ENCODE results near the gene SLC2A10. TPM values are rescaled to one million over a fixed set of nuclear protein-coding genes. Genes with fewer than 3 reads are reported as not detected.

The SLC2A10 gene
- total RNA-seq, 4 donors from 2014 or later = 10.0 to 20.1 (median 11.5) TPM

GRCh38 chr20:46739431-46740213 is 30.2 kb downstream of the SLC2A10 start:
- no peak overlapping the region for H3K27ac ChIP-seq
- TF ChIP-seq, protein P1, sequence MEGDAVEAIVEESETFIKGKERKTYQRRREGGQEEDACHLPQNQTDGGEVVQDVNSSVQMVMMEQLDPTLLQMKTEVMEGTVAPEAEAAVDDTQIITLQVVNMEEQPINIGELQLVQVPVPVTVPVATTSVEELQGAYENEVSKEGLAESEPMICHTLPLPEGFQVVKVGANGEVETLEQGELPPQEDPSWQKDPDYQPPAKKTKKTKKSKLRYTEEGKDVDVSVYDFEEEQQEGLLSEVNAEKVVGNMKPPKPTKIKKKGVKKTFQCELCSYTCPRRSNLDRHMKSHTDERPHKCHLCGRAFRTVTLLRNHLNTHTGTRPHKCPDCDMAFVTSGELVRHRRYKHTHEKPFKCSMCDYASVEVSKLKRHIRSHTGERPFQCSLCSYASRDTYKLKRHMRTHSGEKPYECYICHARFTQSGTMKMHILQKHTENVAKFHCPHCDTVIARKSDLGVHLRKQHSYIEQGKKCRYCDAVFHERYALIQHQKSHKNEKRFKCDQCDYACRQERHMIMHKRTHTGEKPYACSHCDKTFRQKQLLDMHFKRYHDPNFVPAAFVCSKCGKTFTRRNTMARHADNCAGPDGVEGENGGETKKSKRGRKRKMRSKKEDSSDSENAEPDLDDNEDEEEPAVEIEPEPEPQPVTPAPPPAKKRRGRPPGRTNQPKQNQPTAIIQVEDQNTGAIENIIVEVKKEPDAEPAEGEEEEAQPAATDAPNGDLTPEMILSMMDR (IDR thresholded peaks at IDR 0.05) = no peak
- TF ChIP-seq EP300 (IDR thresholded peaks at IDR 0.05) (no peak), POLR2A (IDR thresholded peaks at IDR 0.05) (no peak), POLR2AphosphoS5 (IDR thresholded peaks at IDR 0.05) (no peak)
- H3K4me3 ChIP-seq = no peak overlapping the region
- WGBS, 2 donors (ENCODE audit: low coverage in 1 of 2) = 73 to 75% methylated on average over 4 of the region's 4 CpGs
- no peak for ATAC-seq
- H3K36me3 ChIP-seq = peaks cover 0 to 5% of the 10 kb centered on the region in 2 donors
- H3K27me3 ChIP-seq = peaks cover 29% of the 10 kb centered on the region
- H3K4me1 ChIP-seq = no peaks in the 10 kb centered on the region
- H3K9me3 ChIP-seq = no peaks in the 10 kb centered on the region

- ATAC-seq = no peak
- WGBS, 2 donors (ENCODE audit: low coverage in 1 of 2) = 93 to 95% methylated on average over 3 of the region's 3 CpGs
Observed at GRCh38 chr20:46740214-46740609, 30.8 kb downstream of the SLC2A10 start.

DNA sequence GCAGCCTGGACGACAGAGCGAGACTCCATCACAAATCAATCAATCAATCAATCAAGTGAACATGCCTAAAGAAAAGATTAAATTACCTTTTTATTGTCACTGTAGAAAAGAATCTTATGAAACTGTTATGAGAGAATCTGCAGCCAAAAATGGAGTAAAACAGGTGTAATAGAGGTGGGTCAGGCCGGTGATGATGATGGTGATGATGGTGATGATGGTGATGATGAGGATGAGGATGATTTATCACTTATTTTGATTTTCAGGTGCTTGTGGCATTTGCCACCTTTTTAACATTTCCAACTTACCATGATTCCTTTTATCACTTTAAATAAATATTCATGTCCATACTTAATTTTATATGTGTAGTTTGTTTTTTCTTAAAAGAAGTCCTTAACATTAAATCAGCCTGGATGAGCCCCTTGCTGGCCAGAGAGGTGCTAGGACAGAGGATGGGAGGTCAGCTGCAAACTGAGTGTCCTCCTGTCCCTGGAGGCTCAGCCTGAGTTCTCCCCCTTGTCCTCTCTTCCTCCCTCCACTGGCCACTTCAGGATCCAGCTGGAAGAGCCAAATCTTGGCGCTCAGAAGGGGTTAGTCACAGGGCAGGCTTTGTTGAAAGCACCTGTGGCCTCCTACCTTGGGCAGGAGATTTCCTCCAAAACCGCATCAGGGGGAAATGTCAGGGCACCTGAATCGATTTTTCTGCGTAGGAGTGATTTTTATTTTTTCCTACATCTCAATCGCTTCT is 32.6 kb downstream of the SLC2A10 start:
- no peak overlapping the region for H3K4me3 ChIP-seq
- peaks cover 49% of the 10 kb centered on the region for H3K27me3 ChIP-seq
- TF ChIP-seq EP300 (IDR thresholded peaks at IDR 0.05) = no peak
- TF ChIP-seq, protein P1 (IDR thresholded peaks at IDR 0.05) = no peak
- no peak for TF ChIP-seq POLR2A (IDR thresholded peaks at IDR 0.05)
- TF ChIP-seq POLR2AphosphoS5 (IDR thresholded peaks at IDR 0.05) = no peak
- WGBS, 2 donors (ENCODE audit: low coverage in 1 of 2) = 73 to 91% methylated on average over 3 to 8 of the region's 8 CpGs
- no peaks in the 10 kb centered on the region for H3K9me3 ChIP-seq
- H3K36me3 ChIP-seq = no peaks in the 10 kb centered on the region
- no peaks in the 10 kb centered on the region for H3K4me1 ChIP-seq
- no peak overlapping the region for H3K27ac ChIP-seq
- ATAC-seq = no peak

More at GRCh38 chr20:46740214-46740609, 30.8 kb downstream of the SLC2A10 start:
- Histone ChIP-seq H3K27me3 (peaks cover 33% of the 10 kb centered on the region), H3K9me3 (no peaks in the 10 kb centered on the region), H3K4me1 (no peaks in the 10 kb centered on the region), H3K4me3 (no peak overlapping the region), H3K27ac (no peak overlapping the region), H3K36me3 (no peaks in the 10 kb centered on the region)
- TF ChIP-seq, protein P1 (IDR thresholded peaks at IDR 0.05) = no peak
- TF ChIP-seq POLR2A (IDR thresholded peaks at IDR 0.05) = no peak

- no peak for TF ChIP-seq POLR2AphosphoS5 (IDR thresholded peaks at IDR 0.05)
- no peak for TF ChIP-seq EP300 (IDR thresholded peaks at IDR 0.05)
- no peak for ATAC-seq
- WGBS, 2 donors (ENCODE audit: low coverage in 1 of 2) = 50 to 71% methylated on average over 4 to 5 of the region's 5 CpGs
- Histone ChIP-seq H3K36me3 (no peaks in the 10 kb centered on the region), H3K4me1 (no peaks in the 10 kb centered on the region), H3K27ac (no peak overlapping the region), H3K9me3 (no peaks in the 10 kb centered on the region), H3K27me3 (peaks cover 49% of the 10 kb centered on the region), H3K4me3 (no peak overlapping the region)
Observed at GRCh38 chr20:46742669-46743045, 33.2 kb downstream of the SLC2A10 start.

DNA sequence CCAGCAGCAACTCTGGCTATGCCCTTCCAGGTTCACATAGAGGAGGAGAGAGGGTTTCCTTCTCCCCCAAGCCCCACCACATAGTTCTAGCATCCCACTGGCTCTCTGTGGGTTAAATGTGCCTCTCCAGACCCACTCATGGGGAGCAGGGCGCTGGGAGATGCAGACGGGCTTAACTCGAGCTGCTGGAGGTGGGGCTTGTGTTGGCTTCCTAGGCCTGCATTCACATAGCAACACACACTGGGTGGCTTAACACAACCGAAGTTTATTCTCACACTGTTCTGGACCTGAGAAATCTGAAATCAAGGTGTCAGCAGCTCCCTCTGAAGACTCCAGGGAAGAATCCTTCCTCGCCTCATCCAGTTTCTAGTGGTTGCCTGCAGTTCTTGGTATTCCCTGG is 33.6 kb downstream of the SLC2A10 start:
- H3K4me1 ChIP-seq = no peaks in the 10 kb centered on the region
- 20 to 27% methylated on average over 3 to 4 of the region's 5 CpGs for WGBS, 2 donors (ENCODE audit: low coverage in 1 of 2)
- no peaks in the 10 kb centered on the region for H3K9me3 ChIP-seq
- no peaks in the 10 kb centered on the region for H3K36me3 ChIP-seq
- no peak overlapping the region for H3K27ac ChIP-seq
- TF ChIP-seq POLR2AphosphoS5 (IDR thresholded peaks at IDR 0.05) (no peak), EP300 (IDR thresholded peaks at IDR 0.05) (no peak), POLR2A (IDR thresholded peaks at IDR 0.05) (no peak)
- TF ChIP-seq, protein P1 (IDR thresholded peaks at IDR 0.05) = no peak
- ATAC-seq = no peak
- peaks cover 49% of the 10 kb centered on the region for H3K27me3 ChIP-seq
- no peak overlapping the region for H3K4me3 ChIP-seq

All from gastroesophageal sphincter (tissue), 4 donors.